BLaER1 treated with 17β-estradiol and CSF1 and Interleukin-3, amounts not matched to agents 10 nM and 100 nM (cell line): ENCODE data around the gene CPNE8.

Experiments
- H3K27ac ChIP-seq, 11 experiments: shearing (Covaris generic); formaldehyde crosslinking; 2 replicates each; pipeline ENCODE4 v1.8.1; 2022
- H3K27me3 ChIP-seq, 11 experiments: shearing (Covaris generic); formaldehyde crosslinking; 2 replicates each; pipeline ENCODE4 v1.8.1; 2022
- H3K36me3 ChIP-seq, 11 experiments: shearing (Covaris generic); formaldehyde crosslinking; 2 replicates each; pipeline ENCODE4 v1.8.1; 2022
- H3K4me1 ChIP-seq, 10 experiments: shearing (Covaris generic); formaldehyde crosslinking; 2 replicates each; pipeline ENCODE4 v1.8.1; 2022
- H3K4me2 ChIP-seq, 11 experiments: shearing (Covaris generic); formaldehyde crosslinking; 2 replicates each; pipeline ENCODE4 v1.8.1; 2022
- H3K4me3 ChIP-seq, 10 experiments: shearing (Covaris generic); formaldehyde crosslinking; 2 replicates each; pipeline ENCODE4 v1.8.1; 2022
- H3K9ac ChIP-seq, 11 experiments: shearing (Covaris generic); formaldehyde crosslinking; 2 replicates each; pipeline ENCODE4 v1.8.1; 2022
- H3K9me3 ChIP-seq, 11 experiments: shearing (Covaris generic); formaldehyde crosslinking; replicated peaks in 1 of 11; 2 replicates each; pipeline ENCODE4 v1.8.1; 2022
- H4K20me1 ChIP-seq, 11 experiments: shearing (Covaris generic); formaldehyde crosslinking; 2 replicates each; pipeline ENCODE4 v1.8.1; 2022
- Cebpa-rat ChIP-seq, 11 experiments: shearing (Covaris generic); IDR thresholded peaks; 2 replicates each; pipeline ENCODE4 v1.8.1; 2022

The CPNE8 gene

DNA sequence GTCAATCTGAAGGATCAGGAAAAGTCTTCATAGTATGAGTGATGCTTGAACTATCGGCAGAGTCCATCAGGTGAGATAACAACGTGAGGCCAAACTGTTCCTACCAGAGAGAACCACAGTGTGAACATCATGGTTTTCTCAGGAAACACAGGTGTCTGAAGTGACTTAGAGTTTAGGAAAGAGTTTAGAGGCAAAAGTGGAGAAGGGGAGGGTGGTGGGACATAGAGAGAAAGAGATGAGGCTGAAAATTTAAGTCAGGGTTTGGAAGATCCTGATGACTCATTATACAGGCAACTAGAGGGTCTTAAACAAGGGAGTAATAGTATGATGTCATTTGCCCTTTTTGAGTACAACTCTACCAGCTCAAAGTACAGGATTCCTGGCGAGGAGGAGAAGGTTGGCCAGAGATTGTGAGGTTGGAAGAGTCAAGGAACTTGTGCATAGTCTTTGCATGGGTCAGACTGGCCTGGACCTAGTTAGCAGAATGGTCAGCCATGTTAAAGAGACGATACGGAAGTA lies 16.0 kb downstream of the CPNE8 start:
- Histone ChIP-seq H4K20me1 (0 out of 22 replicates have a peak, but pooled peaks cover 0 to 7% (median 0%) of the 10 kb centered on the region in 11 experiments), H3K9ac (no peak overlapping the region), H3K4me3 (no peak overlapping the region), H3K27ac (no peak overlapping the region), H3K4me2 (peak overlapping the region in 2 of 11 experiments; percentile 53 to 72; a peak in 2 of 22 replicates), H3K36me3 (no peaks in the 10 kb centered on the region), H3K9me3 (no peaks in the 10 kb centered on the region), H3K4me1 (peaks cover 0 to 34% (median 0%) of the 10 kb centered on the region in 10 experiments; a peak in 6 of 20 replicates), H3K27me3 (no peaks in the 10 kb centered on the region)
- TF ChIP-seq Cebpa-rat (IDR thresholded peaks at IDR 0.05) = no peak

GRCh38 chr12:38887770-38888169 lies 17.6 kb downstream of the CPNE8 start:
- peaks cover 0 to 34% (median 0%) of the 10 kb centered on the region in 10 experiments; a peak in 6 of 20 replicates for H3K4me1 ChIP-seq
- H3K36me3 ChIP-seq = no peaks in the 10 kb centered on the region
- no peak overlapping the region for H3K9ac ChIP-seq
- H3K4me3 ChIP-seq = no peak overlapping the region
- 0 out of 22 replicates have a peak, but pooled peaks cover 0 to 7% (median 0%) of the 10 kb centered on the region in 11 experiments for H4K20me1 ChIP-seq
- H3K27me3 ChIP-seq = no peaks in the 10 kb centered on the region
- H3K4me2 ChIP-seq = no peak overlapping the region; a peak in 1 of 22 replicates
- H3K9me3 ChIP-seq = no peaks in the 10 kb centered on the region; a peak in 1 of 22 replicates
- no peak for TF ChIP-seq Cebpa-rat (IDR thresholded peaks at IDR 0.05)
- no peak overlapping the region for H3K27ac ChIP-seq

DNA sequence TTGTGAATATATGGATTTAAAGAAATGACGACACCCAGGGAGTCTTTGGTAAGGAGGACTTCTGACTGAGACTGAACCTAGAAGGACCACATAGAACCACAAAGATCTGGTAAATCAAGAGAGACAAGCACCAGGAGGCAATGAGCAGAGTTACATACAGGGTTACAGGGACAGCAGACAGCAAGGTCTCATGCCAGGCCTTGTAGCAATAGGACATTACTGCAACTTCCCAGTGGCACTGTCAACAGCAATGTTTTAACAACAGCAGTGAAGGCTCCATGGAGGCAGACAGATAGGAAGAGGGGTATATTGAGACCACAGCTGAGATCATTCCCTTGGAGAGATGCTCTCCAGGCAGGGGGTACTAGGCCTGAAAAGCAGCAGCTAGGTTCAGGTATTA lies 18.5 kb downstream of the CPNE8 start:
- Histone ChIP-seq H3K4me1 (peaks cover 0 to 34% (median 0%) of the 10 kb centered on the region in 10 experiments; a peak in 6 of 20 replicates), H3K36me3 (no peaks in the 10 kb centered on the region), H4K20me1 (0 out of 22 replicates have a peak, but pooled peaks cover 0 to 7% (median 0%) of the 10 kb centered on the region in 11 experiments), H3K4me2 (no peak overlapping the region), H3K9me3 (no peaks in the 10 kb centered on the region; a peak in 2 of 22 replicates), H3K9ac (no peak overlapping the region), H3K4me3 (no peak overlapping the region), H3K27me3 (no peaks in the 10 kb centered on the region), H3K27ac (no peak overlapping the region)
- TF ChIP-seq Cebpa-rat (IDR thresholded peaks at IDR 0.05) = no peak

- Histone ChIP-seq H4K20me1 (0 out of 22 replicates have a peak, but pooled peaks cover 0 to 7% (median 0%) of the 10 kb centered on the region in 11 experiments), H3K27me3 (no peaks in the 10 kb centered on the region), H3K4me3 (no peak overlapping the region), H3K4me2 (no peak overlapping the region), H3K9me3 (peaks cover 0 to 2% (median 0%) of the 10 kb centered on the region in 11 experiments; a peak in 2 of 22 replicates), H3K36me3 (no peaks in the 10 kb centered on the region), H3K9ac (no peak overlapping the region), H3K27ac (no peak overlapping the region), H3K4me1 (peaks cover 0 to 33% (median 0%) of the 10 kb centered on the region in 10 experiments; a peak in 7 of 20 replicates)
- no peak for TF ChIP-seq Cebpa-rat (IDR thresholded peaks at IDR 0.05)
These were observed 19.3 kb downstream of the CPNE8 start for GRCh38 chr12:38886064-38886463.

- TF ChIP-seq Cebpa-rat (IDR thresholded peaks at IDR 0.05) = no peak
- H4K20me1 ChIP-seq = 0 out of 22 replicates have a peak, but pooled peaks cover 0 to 7% (median 0%) of the 10 kb centered on the region in 11 experiments
These were observed 20.7 kb downstream of the CPNE8 start for GRCh38 chr12:38884666-38885065.

GRCh38 chr12:38883629-38884134 lies 21.7 kb downstream of the CPNE8 start:
- Histone ChIP-seq H4K20me1 (0 out of 22 replicates have a peak, but pooled peaks cover 0 to 7% (median 0%) of the 10 kb centered on the region in 11 experiments), H3K36me3 (no peaks in the 10 kb centered on the region), H3K27me3 (no peaks in the 10 kb centered on the region), H3K27ac (no peak overlapping the region), H3K9ac (no peak overlapping the region), H3K4me2 (no peak overlapping the region), H3K9me3 (peaks cover 0 to 9% (median 4%) of the 10 kb centered on the region in 11 experiments; a peak in 11 of 22 replicates), H3K4me3 (no peak overlapping the region), H3K4me1 (peaks cover 0 to 9% (median 0%) of the 10 kb centered on the region in 10 experiments; a peak in 5 of 20 replicates)
- no peak for TF ChIP-seq Cebpa-rat (IDR thresholded peaks at IDR 0.05)

More at GRCh38 chr12:38884666-38885065, 20.7 kb downstream of the CPNE8 start:
- Histone ChIP-seq H3K4me3 (no peak overlapping the region), H3K9me3 (peaks cover 0 to 4% (median 0%) of the 10 kb centered on the region in 11 experiments; a peak in 4 of 22 replicates), H3K27me3 (no peaks in the 10 kb centered on the region), H3K4me1 (peaks cover 0 to 19% (median 0%) of the 10 kb centered on the region in 10 experiments; a peak in 5 of 20 replicates), H3K4me2 (no peak overlapping the region), H3K9ac (no peak overlapping the region), H3K36me3 (no peaks in the 10 kb centered on the region), H3K27ac (no peak overlapping the region)

GRCh38 chr12:38880288-38880687 lies 25.1 kb downstream of the CPNE8 start:
- TF ChIP-seq Cebpa-rat (IDR thresholded peaks at IDR 0.05) = no peak
- H4K20me1 ChIP-seq = no peaks in the 10 kb centered on the region
- H3K4me2 ChIP-seq = no peak overlapping the region
- H3K4me1 ChIP-seq = no peaks in the 10 kb centered on the region; a peak in 1 of 20 replicates
- peaks cover 0 to 9% (median 4%) of the 10 kb centered on the region in 11 experiments; a peak in 11 of 22 replicates for H3K9me3 ChIP-seq
- H3K27me3 ChIP-seq = no peaks in the 10 kb centered on the region
- H3K36me3 ChIP-seq = no peaks in the 10 kb centered on the region
- no peak overlapping the region for H3K27ac ChIP-seq
- H3K4me3 ChIP-seq = no peak overlapping the region
- H3K9ac ChIP-seq = no peak overlapping the region

DNA sequence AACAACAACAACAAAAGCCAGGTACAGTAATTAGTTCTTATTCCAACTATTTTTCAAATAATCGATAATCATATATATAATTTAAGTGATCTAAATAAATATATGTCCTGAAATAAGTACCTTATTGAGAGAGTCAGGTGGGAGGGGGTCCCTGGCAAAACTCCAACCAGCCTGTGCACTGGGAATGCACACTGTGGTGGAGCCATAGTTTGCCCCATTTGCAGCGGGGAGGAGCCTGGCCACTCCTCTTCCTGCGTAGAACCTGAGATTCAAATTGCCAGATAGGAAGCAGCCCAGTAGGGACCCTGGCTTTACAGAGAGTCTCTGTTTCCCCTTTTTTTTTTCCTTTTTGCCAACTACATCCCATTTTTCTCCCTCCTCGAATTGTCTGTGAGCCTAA lies 26.4 kb downstream of the CPNE8 start:
- no peaks in the 10 kb centered on the region for H3K27me3 ChIP-seq
- H3K4me3 ChIP-seq = no peak overlapping the region
- H3K9me3 ChIP-seq = peaks cover 0 to 9% (median 4%) of the 10 kb centered on the region in 11 experiments; a peak in 11 of 22 replicates
- H3K27ac ChIP-seq = no peak overlapping the region
- no peaks in the 10 kb centered on the region for H4K20me1 ChIP-seq
- no peaks in the 10 kb centered on the region for H3K36me3 ChIP-seq
- no peaks in the 10 kb centered on the region; a peak in 1 of 20 replicates for H3K4me1 ChIP-seq
- TF ChIP-seq Cebpa-rat (IDR thresholded peaks at IDR 0.05) = no peak
- H3K9ac ChIP-seq = no peak overlapping the region
- no peak overlapping the region for H3K4me2 ChIP-seq

DNA sequence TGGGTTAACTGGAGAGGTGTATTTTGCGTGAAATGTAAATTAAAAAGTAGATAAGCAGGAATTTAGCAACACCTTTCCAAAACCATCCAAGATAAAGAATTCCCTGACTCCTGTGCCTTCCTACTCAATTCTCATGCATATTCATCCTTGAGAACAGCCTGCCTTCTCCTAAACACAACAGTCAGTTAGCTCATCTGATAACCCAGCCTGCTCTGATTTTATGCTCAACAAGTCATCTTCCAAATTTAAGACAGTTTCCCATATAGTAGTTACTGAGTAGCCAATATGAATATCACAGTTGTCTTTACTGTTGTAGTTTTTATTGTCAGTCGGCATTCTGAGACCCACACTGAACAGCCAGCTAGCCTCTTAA lies 27.1 kb downstream of the CPNE8 start:
- H3K4me3 ChIP-seq = no peak overlapping the region
- no peaks in the 10 kb centered on the region for H3K27me3 ChIP-seq
- H3K36me3 ChIP-seq = no peaks in the 10 kb centered on the region
- H3K9ac ChIP-seq = no peak overlapping the region
- peaks cover 0 to 4% (median 0%) of the 10 kb centered on the region in 10 experiments; a peak in 2 of 20 replicates for H3K4me1 ChIP-seq
- H3K27ac ChIP-seq = no peak overlapping the region
- peaks cover 0 to 9% (median 4%) of the 10 kb centered on the region in 11 experiments; a peak in 11 of 22 replicates for H3K9me3 ChIP-seq
- no peak overlapping the region for H3K4me2 ChIP-seq
- no peaks in the 10 kb centered on the region; a peak in 1 of 22 replicates for H4K20me1 ChIP-seq
- no peak for TF ChIP-seq Cebpa-rat (IDR thresholded peaks at IDR 0.05)
